Middle frontal gyrus (tissue), 1 donor: Measurements from ENCODE around the gene OR2T11.
"Not testable (repeated sequence)": the region's sequence is repeated elsewhere in the genome, so short reads cannot be mapped to it uniquely, and the experiment has no call there.

Source experiments
- DNase-seq: peaks from one replicate; pipeline ENCODE4 v3.0.0-alpha.2; 2015; ENCODE audit warnings: low spot score; ENCODE audit errors: extremely low spot score

The OR2T11 gene

GRCh38 chr1:248634991-248635390 lies at the start of gene OR2T11:
TSS of gene OR2T11 (minus strand) at chr1:248635091. CDS start at chr1:248627128, 7,963 bp downstream.
- DNase-seq = not testable (repeated sequence)

GRCh38 chr1:248681651-248682050 lies 46.8 kb upstream of the OR2T11 start:
- DNase-seq = no peak

- no peak for DNase-seq
Measured at GRCh38 chr1:248670003-248670402, 35.1 kb upstream of the OR2T11 start.

- not testable (repeated sequence) for DNase-seq
Measured at GRCh38 chr1:248663453-248664328, 28.8 kb upstream of the OR2T11 start.

- not testable (repeated sequence) for DNase-seq
Measured at GRCh38 chr1:248656797-248657196, 21.9 kb upstream of the OR2T11 start.

- not testable (repeated sequence) for DNase-seq
Measured at GRCh38 chr1:248655354-248655753, 20.5 kb upstream of the OR2T11 start, which contains the start of gene OR2T27. TSS of gene OR2T27 (minus strand) at chr1:248655528. CDS start at chr1:248650884, 4,644 bp downstream.

- DNase-seq = not testable (repeated sequence)
Measured at GRCh38 chr1:248648770-248649536, 14.1 kb upstream of the OR2T11 start.

- not testable (repeated sequence) for DNase-seq
Measured at GRCh38 chr1:248645178-248645577, 10.3 kb upstream of the OR2T11 start, which contains the start of gene OR2T35. TSS of gene OR2T35 (minus strand) at chr1:248645278. CDS start at chr1:248639258, 6,020 bp downstream.

- not testable (repeated sequence) for DNase-seq
Measured at GRCh38 chr1:248642971-248643651, 8.2 kb upstream of the OR2T11 start.

GRCh38 chr1:248641583-248641982 lies 6.7 kb upstream of the OR2T11 start:
- DNase-seq = not testable (repeated sequence)

- DNase-seq = not testable (repeated sequence)
Measured at GRCh38 chr1:248640906-248641305, 6.0 kb upstream of the OR2T11 start.

- DNase-seq = not testable (repeated sequence)
Measured at GRCh38 chr1:248639652-248640051, 4.8 kb upstream of the OR2T11 start.

- not testable (repeated sequence) for DNase-seq
Measured at GRCh38 chr1:248636612-248637011, 1.7 kb upstream of the OR2T11 start.

GRCh38 chr1:248631354-248632008 lies 3.4 kb downstream of the OR2T11 start:
- no peak for DNase-seq

GRCh38 chr1:248630551-248630950 lies 4.3 kb downstream of the OR2T11 start:
- no peak for DNase-seq

- DNase-seq = no peak
Measured at GRCh38 chr1:248627971-248628844, 6.7 kb downstream of the OR2T11 start.

- DNase-seq = no peak
Measured at GRCh38 chr1:248625971-248626370, 8.9 kb downstream of the OR2T11 start.

- DNase-seq = no peak
Measured at GRCh38 chr1:248625166-248625565, 9.7 kb downstream of the OR2T11 start.

- DNase-seq = no peak
Measured at GRCh38 chr1:248622570-248623001, 12.3 kb downstream of the OR2T11 start.

- DNase-seq = no peak
Measured at GRCh38 chr1:248621770-248622169, 13.1 kb downstream of the OR2T11 start.
